Liver (tissue), 9 donors: ENCODE measurements around the gene CDPF1. TPM values are rescaled to one million over a fixed set of nuclear protein-coding genes. Genes with fewer than 3 reads are reported as not detected.
"Not testable (repeated sequence)": the region's sequence is repeated elsewhere in the genome, so short reads cannot be mapped to it uniquely, and the experiment has no call there.

Experiments used
- DNase-seq: peaks from one replicate; pipeline ENCODE4 v3.0.0-alpha.2; 2017; ENCODE audit warnings: low spot score
- H3K27ac ChIP-seq, 2 donors: one replicate each; pipeline ENCODE4 v1.7.0; 2013; ENCODE audit warnings: inconsistent platforms in 2 of 2, low read length in 2 of 2, control low read depth in 1 of 2, low read depth in 1 of 2, mild to moderate bottlenecking in 1 of 2
- H3K27me3 ChIP-seq, 4 donors: one replicate each; pipeline versions ENCODE4 v1.6.1 to v1.7.0; 2013; ENCODE audit warnings: low read length in 3 of 4, inconsistent platforms in 1 of 4, mild to moderate bottlenecking in 1 of 4, moderate library complexity in 1 of 4; ENCODE audit not compliant: control insufficient read depth in 4 of 4, insufficient read depth in 4 of 4
- H3K36me3 ChIP-seq, 4 donors: one replicate each; pipeline versions ENCODE4 v1.6.1 to v1.7.0; 2013; ENCODE audit warnings: low read length in 3 of 4, mild to moderate bottlenecking in 3 of 4, low read depth in 1 of 4, moderate library complexity in 1 of 4; ENCODE audit not compliant: control insufficient read depth in 4 of 4, insufficient read depth in 3 of 4
- H3K4me1 ChIP-seq, 4 donors: one replicate each; pipeline versions ENCODE4 v1.6.1 to v1.7.0; 2013; ENCODE audit warnings: low read length in 3 of 4, mild to moderate bottlenecking in 3 of 4, moderate library complexity in 1 of 4; ENCODE audit not compliant: control insufficient read depth in 4 of 4, insufficient read depth in 4 of 4
- H3K4me3 ChIP-seq, 3 donors: one replicate each; pipeline versions ENCODE4 v1.6.1 to v1.7.0; 2013; ENCODE audit warnings: low read length in 3 of 3, control low read depth in 1 of 3, low read depth in 1 of 3, mild to moderate bottlenecking in 1 of 3
- H3K9ac ChIP-seq, 2 donors: one replicate each; pipeline ENCODE4 v1.7.0; 2013; ENCODE audit warnings: low read length in 2 of 2, mild to moderate bottlenecking in 2 of 2, moderate library complexity in 2 of 2, control low read depth in 1 of 2, low read depth in 1 of 2
- H3K9me3 ChIP-seq, 4 donors: one replicate each; pipeline versions ENCODE4 v1.6.1 to v1.7.0; 2013; ENCODE audit warnings: low read length in 3 of 4; ENCODE audit not compliant: control insufficient read depth in 4 of 4
- EGR1 ChIP-seq, 2 donors: IDR thresholded peaks; 2 replicates each; pipeline ENCODE4 v1.6.1; 2016 to 2018; ENCODE audit warnings: antibody characterized with exemption in 2 of 2, low read depth in 2 of 2
- FOXA1 ChIP-seq: IDR thresholded peaks from 2 replicates; pipeline ENCODE4 v1.6.1; 2016; ENCODE audit warnings: antibody characterized with exemption
- FOXA2 ChIP-seq: IDR thresholded peaks from 2 replicates; pipeline ENCODE4 v1.6.1; 2016; ENCODE audit warnings: antibody characterized with exemption
- HNF4A ChIP-seq, 2 donors: conservative IDR thresholded peaks; 2 replicates each; pipeline ENCODE4 v1.6.1; 2016; ENCODE audit warnings: antibody characterized with exemption in 2 of 2, mild to moderate bottlenecking in 2 of 2
- HNF4G ChIP-seq: IDR thresholded peaks from 2 replicates; pipeline ENCODE4 v1.6.1; 2016; ENCODE audit warnings: antibody characterized with exemption
- JUND ChIP-seq, 2 donors: IDR thresholded peaks; 2 replicates each; pipeline ENCODE4 v1.6.1; 2016; ENCODE audit warnings: antibody characterized with exemption in 2 of 2
- MAX ChIP-seq: IDR thresholded peaks from 2 replicates; pipeline ENCODE4 v1.6.1; 2016; ENCODE audit warnings: antibody characterized with exemption
- NR2F2 ChIP-seq: IDR thresholded peaks from 2 replicates; pipeline ENCODE4 v1.6.1; 2016; ENCODE audit warnings: antibody characterized with exemption
- RAD21 ChIP-seq, 2 donors: IDR thresholded peaks; 2 replicates each; pipeline ENCODE4 v1.6.1; 2016; ENCODE audit warnings: antibody characterized with exemption in 2 of 2, mild to moderate bottlenecking in 2 of 2
- RXRA ChIP-seq, 2 donors: IDR thresholded peaks; 2 replicates each; pipeline ENCODE4 v1.6.1; 2017 to 2018; ENCODE audit warnings: antibody characterized with exemption in 2 of 2, mild to moderate bottlenecking in 1 of 2
- SP1 ChIP-seq: IDR thresholded peaks from 2 replicates; pipeline ENCODE4 v1.6.1; 2018; ENCODE audit warnings: antibody characterized with exemption, mild to moderate bottlenecking
- YY1 ChIP-seq: IDR thresholded peaks from 2 replicates; pipeline ENCODE4 v1.6.1; 2016; ENCODE audit warnings: antibody characterized with exemption, mild to moderate bottlenecking
- WGBS: extraction: QIAGEN DNeasy Blood & Tissue Kit; methylation state at CpG from one replicate; pipeline ENCODE4 v1.1.7; 2013; 5-methylcytosine and 5-hydroxymethylcytosine counted together
- polyA plus RNA-seq, 2 donors: library from polyadenylated mRNA; stranded (reverse) in 1 of 2; unstranded in 1 of 2; fragments of 200-250 nt in 1 of 2; fragments of >200 nt in 1 of 2; fragmentation: Nextera tagmentation in 1 of 2; extraction: Ambion mirVana in 1 of 2; gene quantifications; one replicate each; pipeline versions ENCODE4 v1.2.1 to v1.2.3, GENCODE V29; 2013 to 2015
- total RNA-seq, 2 donors: library from RNA; depleted of rRNA; stranded (reverse); fragments of >200 nt; gene quantifications; one replicate each; pipeline ENCODE4 v1.2.3, GENCODE V29; 2014
- TF ChIP-seq, protein P1 (sequence below): fragments of 150-350 bp; IDR thresholded peaks from 2 replicates; pipeline ENCODE4 v1.5.1; 2017; ENCODE audit warnings: improper control_type of control experiment, low read depth, low read length; ENCODE audit not compliant: missing input control
- TF ChIP-seq, protein P2 (sequence below): IDR thresholded peaks from 2 replicates; pipeline ENCODE4 v1.6.1; 2016; ENCODE audit warnings: antibody characterized with exemption, mild to moderate bottlenecking
- donor health status: healthy.
- donor health status: healthy.
- donor health status: healthy.
- donor health status: healthy.
- donor health status: healthy.

The CDPF1 gene
- total and polyA plus RNA-seq, 4 donors, result 3.9 to 6.6 (median 5.3) TPM

DNA sequence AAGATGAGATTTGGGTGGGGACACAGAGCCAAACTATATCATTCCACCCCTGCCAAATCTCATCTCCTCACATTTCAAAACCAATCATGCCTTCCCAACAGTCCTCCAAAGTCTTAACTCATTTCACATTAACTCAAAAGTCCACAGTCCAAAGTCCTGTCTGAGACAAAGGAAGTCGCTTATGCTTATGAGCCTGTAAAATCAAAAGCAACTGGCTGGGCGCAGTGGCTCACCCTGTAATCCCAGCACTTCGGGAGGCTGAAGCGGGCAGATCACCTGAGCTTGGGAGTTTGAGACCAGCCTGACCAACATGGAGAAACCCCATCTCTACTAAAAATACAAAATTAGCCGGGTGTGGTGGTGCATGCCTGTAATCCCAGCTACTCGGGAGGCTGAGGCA is 14.4 kb upstream of the CDPF1 start:
- not testable (repeated sequence) for H3K9ac ChIP-seq, H3K27me3 ChIP-seq, DNase-seq, H3K36me3 ChIP-seq, H3K4me3 ChIP-seq, H3K27ac ChIP-seq, H3K9me3 ChIP-seq
- peaks cover 0 to 16% (median 14%) of the 10 kb centered on the region in 4 donors for H3K4me1 ChIP-seq
- TF ChIP-seq RXRA (IDR thresholded peaks at IDR 0.05) (peak; percentile 16 to 36), HNF4A (conservative IDR thresholded peaks at IDR 0.05) (peak; percentile 78 to 89), HNF4G (peak; percentile 72), SP1 (peak; percentile 70)
- WGBS, result 75% methylated on average over 6 of the region's 6 CpGs

GRCh38 chr22:46263216-46263590 is 13.1 kb upstream of the CDPF1 start, which contains the start of gene PKDREJ:
Gene PKDREJ, minus strand, starts transcription at chr22:46263343. Its CDS starts 21 bp downstream, at chr22:46263322.
- DNase-seq, result no peak
- Histone ChIP-seq H3K36me3 (no peaks in the 10 kb centered on the region), H3K4me3 (peak within 1 kb of the TSS in 1 of 3 donors; percentile 46), H3K9me3 (no peaks in the 10 kb centered on the region), H3K27ac (no peak within 1 kb of the TSS), H3K27me3 (no peaks in the 10 kb centered on the region), H3K9ac (no peak within 1 kb of the TSS), H3K4me1 (peaks cover 0 to 11% (median 8%) of the 10 kb centered on the region in 4 donors)
- WGBS, result 54% methylated on average over 30 of the region's 30 CpGs
- TF ChIP-seq EGR1 (IDR thresholded peaks at IDR 0.05; ENCODE audit: low read depth in 2 of 2) (no peak), MAX (no peak), HNF4G (no peak), FOXA2 (no peak)

- peak overlapping the region in 1 of 3 donors; percentile 46 for H3K4me3 ChIP-seq
- peak; percentile 84 for DNase-seq
- H3K4me1 ChIP-seq, result peaks cover 0 to 11% (median 8%) of the 10 kb centered on the region in 4 donors
Observed at GRCh38 chr22:46262449-46263215, 12.5 kb upstream of the CDPF1 start.

DNA sequence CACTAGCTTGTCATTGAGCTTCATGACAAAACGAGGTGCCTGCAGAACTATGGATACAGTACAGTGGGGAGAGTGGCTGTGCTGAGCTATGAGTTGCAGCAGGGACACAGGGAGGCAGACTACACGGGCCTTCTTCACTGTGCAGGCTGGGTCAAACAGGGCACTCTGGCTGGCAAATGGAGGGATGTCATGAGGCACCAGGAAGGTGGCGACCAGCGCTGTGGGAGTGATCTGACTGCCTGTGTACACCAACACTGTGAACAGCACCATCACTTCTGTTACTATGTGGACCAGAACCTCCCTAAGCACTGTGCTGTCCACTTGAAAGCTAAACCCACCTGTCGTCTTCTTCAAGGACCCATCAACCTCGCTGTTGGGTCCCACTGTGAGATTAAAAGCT is 9.9 kb upstream of the CDPF1 start:
- TF ChIP-seq NR2F2 (no peak), EGR1 (IDR thresholded peaks at IDR 0.05; ENCODE audit: low read depth in 2 of 2) (no peak), SP1 (no peak), FOXA1 (no peak), YY1 (no peak), RXRA (IDR thresholded peaks at IDR 0.05) (no peak)
- TF ChIP-seq, protein P1, sequence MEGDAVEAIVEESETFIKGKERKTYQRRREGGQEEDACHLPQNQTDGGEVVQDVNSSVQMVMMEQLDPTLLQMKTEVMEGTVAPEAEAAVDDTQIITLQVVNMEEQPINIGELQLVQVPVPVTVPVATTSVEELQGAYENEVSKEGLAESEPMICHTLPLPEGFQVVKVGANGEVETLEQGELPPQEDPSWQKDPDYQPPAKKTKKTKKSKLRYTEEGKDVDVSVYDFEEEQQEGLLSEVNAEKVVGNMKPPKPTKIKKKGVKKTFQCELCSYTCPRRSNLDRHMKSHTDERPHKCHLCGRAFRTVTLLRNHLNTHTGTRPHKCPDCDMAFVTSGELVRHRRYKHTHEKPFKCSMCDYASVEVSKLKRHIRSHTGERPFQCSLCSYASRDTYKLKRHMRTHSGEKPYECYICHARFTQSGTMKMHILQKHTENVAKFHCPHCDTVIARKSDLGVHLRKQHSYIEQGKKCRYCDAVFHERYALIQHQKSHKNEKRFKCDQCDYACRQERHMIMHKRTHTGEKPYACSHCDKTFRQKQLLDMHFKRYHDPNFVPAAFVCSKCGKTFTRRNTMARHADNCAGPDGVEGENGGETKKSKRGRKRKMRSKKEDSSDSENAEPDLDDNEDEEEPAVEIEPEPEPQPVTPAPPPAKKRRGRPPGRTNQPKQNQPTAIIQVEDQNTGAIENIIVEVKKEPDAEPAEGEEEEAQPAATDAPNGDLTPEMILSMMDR, result no peak
- TF ChIP-seq, protein P2, sequence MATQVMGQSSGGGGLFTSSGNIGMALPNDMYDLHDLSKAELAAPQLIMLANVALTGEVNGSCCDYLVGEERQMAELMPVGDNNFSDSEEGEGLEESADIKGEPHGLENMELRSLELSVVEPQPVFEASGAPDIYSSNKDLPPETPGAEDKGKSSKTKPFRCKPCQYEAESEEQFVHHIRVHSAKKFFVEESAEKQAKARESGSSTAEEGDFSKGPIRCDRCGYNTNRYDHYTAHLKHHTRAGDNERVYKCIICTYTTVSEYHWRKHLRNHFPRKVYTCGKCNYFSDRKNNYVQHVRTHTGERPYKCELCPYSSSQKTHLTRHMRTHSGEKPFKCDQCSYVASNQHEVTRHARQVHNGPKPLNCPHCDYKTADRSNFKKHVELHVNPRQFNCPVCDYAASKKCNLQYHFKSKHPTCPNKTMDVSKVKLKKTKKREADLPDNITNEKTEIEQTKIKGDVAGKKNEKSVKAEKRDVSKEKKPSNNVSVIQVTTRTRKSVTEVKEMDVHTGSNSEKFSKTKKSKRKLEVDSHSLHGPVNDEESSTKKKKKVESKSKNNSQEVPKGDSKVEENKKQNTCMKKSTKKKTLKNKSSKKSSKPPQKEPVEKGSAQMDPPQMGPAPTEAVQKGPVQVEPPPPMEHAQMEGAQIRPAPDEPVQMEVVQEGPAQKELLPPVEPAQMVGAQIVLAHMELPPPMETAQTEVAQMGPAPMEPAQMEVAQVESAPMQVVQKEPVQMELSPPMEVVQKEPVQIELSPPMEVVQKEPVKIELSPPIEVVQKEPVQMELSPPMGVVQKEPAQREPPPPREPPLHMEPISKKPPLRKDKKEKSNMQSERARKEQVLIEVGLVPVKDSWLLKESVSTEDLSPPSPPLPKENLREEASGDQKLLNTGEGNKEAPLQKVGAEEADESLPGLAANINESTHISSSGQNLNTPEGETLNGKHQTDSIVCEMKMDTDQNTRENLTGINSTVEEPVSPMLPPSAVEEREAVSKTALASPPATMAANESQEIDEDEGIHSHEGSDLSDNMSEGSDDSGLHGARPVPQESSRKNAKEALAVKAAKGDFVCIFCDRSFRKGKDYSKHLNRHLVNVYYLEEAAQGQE, result no peak
- Histone ChIP-seq H3K36me3 (no peaks in the 10 kb centered on the region), H3K9me3 (no peaks in the 10 kb centered on the region), H3K27ac (no peak overlapping the region), H3K27me3 (no peaks in the 10 kb centered on the region), H3K9ac (no peak overlapping the region), H3K4me1 (peaks cover 0 to 4% (median 0%) of the 10 kb centered on the region in 4 donors), H3K4me3 (no peak overlapping the region)
- no peak for DNase-seq
- 89% methylated on average over 6 of the region's 6 CpGs for WGBS

More at GRCh38 chr22:46262449-46263215, 12.5 kb upstream of the CDPF1 start:
- H3K9ac ChIP-seq, result no peak overlapping the region
- WGBS, result 27% methylated on average over 109 of the region's 109 CpGs
- no peaks in the 10 kb centered on the region for H3K27me3 ChIP-seq
- H3K9me3 ChIP-seq, result no peaks in the 10 kb centered on the region
- no peak overlapping the region for H3K27ac ChIP-seq
- no peak for TF ChIP-seq JUND (IDR thresholded peaks at IDR 0.05)
- peak in 1 of 2 donors; percentile 21 for TF ChIP-seq RAD21 (IDR thresholded peaks at IDR 0.05)
- H3K36me3 ChIP-seq, result no peaks in the 10 kb centered on the region
